Left cardiac atrium (tissue), 4 donors: ENCODE data around the gene WNK1. TPM values are rescaled to one million over a fixed set of nuclear protein-coding genes. Genes with fewer than 3 reads are reported as not detected.

ENCODE experiments used
- ATAC-seq, 2 donors: fragments of 200-7000 bp; cut with Tn5 transposase; one replicate each; pipeline ENCODE4 v1.9.1; 2020; ENCODE audit warnings: mild to moderate bottlenecking in 2 of 2, moderate library complexity in 2 of 2
- DNase-seq: peaks from one replicate; pipeline ENCODE4 v3.0.0-alpha.2; 2020
- intact Hi-C, 2 donors: fragments of 100-400 bp; cut with DNase I; formaldehyde crosslinking; loops; one replicate each; pipeline versions ENCODE4 v1.14.1 to v1.15.1; 2022 to 2023
- total RNA-seq, 2 donors: library from RNA; stranded (reverse); fragmentation: NEBNext Ultra II Directional; extraction: Animal tissue kit (Norgen Biotek cat#: 25700); gene quantifications; one replicate each; pipeline ENCODE4 v1.2.1, GENCODE V29; 2021
- donor health status: DM: no; HTN: yes; CAD: no.
- donor health status: DM: no; HTN: yes; CAD: no; lungs with severe emphysema.
- donor health status: DM: yes; HTN: yes; CAD: no.
- donor health status: Dilated cardiomyopathy.

The WNK1 gene
- total RNA-seq, 2 donors from 2014 or later, result 251 to 255 TPM

DNA sequence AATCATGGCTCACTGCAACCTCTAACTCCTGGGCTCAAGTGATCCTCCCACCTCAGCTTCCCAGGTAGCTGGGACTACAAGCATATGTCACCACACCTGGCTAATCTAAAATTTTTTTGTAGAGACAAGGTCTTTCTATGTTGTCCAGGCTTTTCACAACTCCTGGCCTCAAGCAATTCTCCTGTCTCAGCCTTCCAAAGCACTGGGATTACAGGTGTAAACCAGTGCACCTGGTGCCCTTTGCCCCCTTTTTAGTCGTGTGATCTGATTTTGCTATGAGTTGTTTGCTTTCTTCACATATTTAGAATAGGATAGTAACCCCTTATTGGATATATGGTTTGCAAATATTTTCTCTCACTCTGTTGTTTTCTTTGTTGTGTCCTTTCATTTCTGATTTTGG is 198.8 kb downstream of the WNK1 start:
- no peak for ATAC-seq
- DNase-seq, result no peak
- intact Hi-C loops, result no loop called here

DNA sequence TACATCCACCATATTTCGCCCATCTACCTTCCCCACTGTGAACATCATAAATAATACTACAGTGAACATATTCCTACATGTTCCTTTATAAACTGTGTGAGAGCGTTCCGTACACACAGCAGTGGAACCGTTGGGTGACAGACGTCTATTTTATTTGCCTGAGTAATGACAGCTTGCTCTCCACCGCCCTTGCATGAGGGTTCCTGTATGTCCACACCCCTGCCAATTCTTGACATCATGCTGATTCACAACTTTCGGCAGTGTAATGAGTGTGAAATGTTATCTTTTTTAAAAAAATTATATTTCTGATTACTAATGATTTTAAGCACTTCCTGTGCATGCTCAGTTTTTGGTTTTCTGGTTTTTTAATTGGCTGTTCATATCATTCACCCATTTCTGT is 201.4 kb downstream of the WNK1 start:
- ATAC-seq, result no peak
- no peak for DNase-seq
- intact Hi-C loops, result no loop called here

DNA sequence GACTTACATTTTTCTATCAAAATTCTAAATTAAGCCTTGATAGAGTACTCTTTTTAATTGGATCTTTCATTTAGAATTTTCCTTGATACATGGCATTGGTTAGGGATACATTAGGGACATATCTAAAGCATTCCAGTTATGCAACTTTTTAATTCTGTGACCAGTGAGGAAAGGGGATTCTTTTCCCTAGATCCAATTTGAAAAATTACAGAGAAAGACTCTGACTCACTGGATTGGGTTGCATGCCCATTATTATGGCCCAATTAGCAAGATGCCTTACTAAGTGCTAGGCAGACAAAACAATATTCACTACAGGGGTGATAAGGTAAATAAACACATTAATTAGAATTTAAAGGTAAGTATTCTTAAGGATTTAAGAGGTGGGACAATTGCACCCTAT is 202.4 kb downstream of the WNK1 start:
- intact Hi-C loops, result no loop called here

DNA sequence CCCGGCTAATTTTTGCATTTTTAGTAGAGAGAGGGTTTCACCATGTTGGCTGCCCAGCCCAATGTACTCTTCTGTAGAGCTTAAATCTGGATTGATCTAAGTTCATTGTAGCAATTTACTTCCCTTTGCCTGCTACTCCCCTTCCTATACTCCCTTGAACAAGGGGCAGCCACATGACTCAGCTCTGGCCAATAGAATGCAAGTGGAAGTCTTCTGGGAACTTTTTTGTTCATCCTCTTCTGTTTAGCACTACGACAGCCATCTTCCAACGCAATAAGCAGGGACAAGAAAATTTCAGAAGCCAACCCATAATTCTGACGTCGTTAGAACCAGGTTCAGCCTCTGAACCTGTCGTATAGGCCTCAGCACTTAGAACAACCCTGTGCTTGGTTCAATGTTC is 203.6 kb downstream of the WNK1 start:
- intact Hi-C loops, result no loop called here
- DNase-seq, result no peak
- ATAC-seq, result no peak

More for the DNA sequence above, 202.4 kb downstream of the WNK1 start:
- no peak for ATAC-seq
- DNase-seq, result no peak

DNA sequence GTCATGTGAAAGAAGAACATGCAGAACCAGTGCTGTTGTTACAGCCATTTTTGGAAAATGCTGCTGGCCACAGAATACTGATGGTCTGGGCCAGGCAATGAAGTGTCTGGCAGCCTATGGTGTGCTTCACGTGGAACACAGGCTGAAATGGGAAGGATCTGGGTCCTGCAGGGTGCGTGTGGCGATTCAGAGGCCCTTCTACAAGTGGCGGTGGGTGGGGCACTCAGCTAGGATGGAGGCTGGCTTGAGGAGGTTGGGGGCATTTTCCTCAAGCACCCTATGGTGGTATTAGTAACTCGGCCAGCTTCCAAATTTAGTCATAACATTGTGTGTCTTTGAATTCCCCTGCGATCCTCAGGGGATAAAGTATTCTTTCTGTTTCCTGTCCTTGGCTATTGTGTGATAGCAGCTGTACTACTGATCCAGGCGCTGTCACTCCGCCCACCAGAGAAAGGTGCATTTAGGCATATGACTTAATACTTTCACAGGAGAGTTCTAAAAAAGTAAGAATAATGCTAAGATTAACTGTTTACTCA is 206.3 kb downstream of the WNK1 start:
- DNase-seq (no peak), ATAC-seq (peak; percentile 38 to 51)

More for the DNA sequence above, 206.3 kb downstream of the WNK1 start:
- intact Hi-C loops, result no loop called here

Other genes with a start within 250 kb of the WNK1 start
- 1 to 10 TPM; 5.2 to 7.0 TPM for gene NINJ2, start 89.1 kb upstream of the WNK1 start, total RNA-seq
- gene RAD52, start 197.1 kb downstream of the WNK1 start, total RNA-seq, result 1 to 10 TPM; 6.4 to 6.8 TPM
- 10 to 100 TPM; 53.2 to 53.4 TPM for gene ERC1, start 238.6 kb downstream of the WNK1 start, total RNA-seq